Measurements from ENCODE around the gene KRT81.
"Not testable (repeated sequence)": the region's sequence is repeated elsewhere in the genome, so short reads cannot be mapped to it uniquely, and the experiment has no call there.

KRT81 gene

DNA sequence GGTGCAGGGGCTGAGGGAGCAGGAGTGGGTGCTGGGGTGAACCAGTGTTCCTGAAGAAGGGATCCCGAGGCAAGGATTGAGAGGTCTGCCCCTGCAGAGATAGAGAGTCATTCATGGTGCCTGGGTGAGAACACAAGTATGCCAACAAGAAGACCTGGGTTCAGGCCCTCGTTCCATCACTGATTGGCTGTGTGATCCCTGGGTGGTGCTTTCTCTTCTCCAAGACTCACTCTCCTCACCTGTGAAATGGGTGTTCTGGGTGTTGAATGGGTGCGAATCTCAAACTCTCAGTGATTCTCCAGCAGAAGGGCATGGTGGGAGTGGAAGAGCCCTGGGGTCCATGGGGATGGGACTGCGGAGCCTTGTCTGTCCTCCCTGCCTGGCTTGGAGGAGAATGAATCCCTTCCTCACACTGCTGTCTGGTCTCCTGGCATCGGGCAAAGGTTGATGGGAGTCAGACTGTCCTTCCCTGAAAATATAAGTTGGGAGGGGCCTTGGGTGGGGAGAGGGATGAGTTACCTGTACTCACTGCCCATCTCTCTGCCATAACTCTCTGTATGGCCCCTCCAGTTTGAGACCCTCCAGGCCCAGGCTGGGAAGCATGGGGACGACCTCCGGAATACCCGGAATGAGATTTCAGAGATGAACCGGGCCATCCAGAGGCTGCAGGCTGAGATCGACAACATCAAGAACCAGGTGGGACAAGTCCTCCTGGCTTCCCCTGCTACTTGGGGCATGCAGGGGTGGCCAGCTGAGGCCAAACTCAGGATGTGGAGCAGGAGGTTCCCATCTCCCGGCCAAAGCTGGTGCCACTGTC, 48.7 kb downstream of the KRT81 start:
- no peak for DNase-seq (ENCODE audit: low spot score)
- CTCF ChIA-PET, result interaction anchor here (0.6 kb wide), 1 partner anchor 27 kb away, joined by 3 read pairs; no protein-coding TSS in a partner anchor
- POLR2A ChIA-PET (ENCODE audit: low non-redundant PET), result no interaction called here

DNA sequence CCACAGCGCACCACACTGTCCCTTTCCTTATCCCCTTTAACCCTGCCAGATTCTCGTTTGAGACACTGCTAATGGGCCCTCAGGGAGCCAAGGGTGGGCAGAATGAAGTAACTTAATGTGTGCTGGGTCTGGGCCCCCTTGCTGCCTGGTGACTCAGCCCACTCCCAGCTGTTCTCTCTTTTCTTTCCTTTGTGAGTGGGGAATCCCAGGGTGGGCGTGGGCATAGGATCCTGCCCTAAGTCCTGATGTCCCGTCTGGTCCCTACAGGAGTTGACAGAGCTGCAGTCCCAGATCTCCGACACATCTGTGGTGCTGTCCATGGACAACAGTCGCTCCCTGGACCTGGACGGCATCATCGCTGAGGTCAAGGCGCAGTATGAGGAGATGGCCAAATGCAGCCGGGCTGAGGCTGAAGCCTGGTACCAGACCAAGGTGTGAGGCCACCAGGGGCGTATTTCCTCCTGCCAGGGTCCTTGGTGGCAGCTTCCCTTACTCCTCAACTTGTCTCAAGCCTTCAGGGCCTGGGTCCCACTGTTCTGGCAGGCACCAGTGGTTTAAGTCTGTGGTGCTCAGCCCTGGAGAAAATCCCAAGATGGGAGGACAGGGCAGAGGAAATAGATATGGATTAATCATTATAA, 50.0 kb downstream of the KRT81 start:
- H3K27ac ChIP-seq, result peak overlapping the region; percentile 100
- TF ChIP-seq, protein P1, sequence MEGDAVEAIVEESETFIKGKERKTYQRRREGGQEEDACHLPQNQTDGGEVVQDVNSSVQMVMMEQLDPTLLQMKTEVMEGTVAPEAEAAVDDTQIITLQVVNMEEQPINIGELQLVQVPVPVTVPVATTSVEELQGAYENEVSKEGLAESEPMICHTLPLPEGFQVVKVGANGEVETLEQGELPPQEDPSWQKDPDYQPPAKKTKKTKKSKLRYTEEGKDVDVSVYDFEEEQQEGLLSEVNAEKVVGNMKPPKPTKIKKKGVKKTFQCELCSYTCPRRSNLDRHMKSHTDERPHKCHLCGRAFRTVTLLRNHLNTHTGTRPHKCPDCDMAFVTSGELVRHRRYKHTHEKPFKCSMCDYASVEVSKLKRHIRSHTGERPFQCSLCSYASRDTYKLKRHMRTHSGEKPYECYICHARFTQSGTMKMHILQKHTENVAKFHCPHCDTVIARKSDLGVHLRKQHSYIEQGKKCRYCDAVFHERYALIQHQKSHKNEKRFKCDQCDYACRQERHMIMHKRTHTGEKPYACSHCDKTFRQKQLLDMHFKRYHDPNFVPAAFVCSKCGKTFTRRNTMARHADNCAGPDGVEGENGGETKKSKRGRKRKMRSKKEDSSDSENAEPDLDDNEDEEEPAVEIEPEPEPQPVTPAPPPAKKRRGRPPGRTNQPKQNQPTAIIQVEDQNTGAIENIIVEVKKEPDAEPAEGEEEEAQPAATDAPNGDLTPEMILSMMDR (conservative IDR thresholded peaks at IDR 0.05; ENCODE audit: low read depth), result no peak
- no peak for DNase-seq (ENCODE audit: low spot score)
- POLR2A ChIA-PET (ENCODE audit: low non-redundant PET), result no interaction called here
- CTCF ChIA-PET, result interaction anchor here (0.6 kb wide), 1 partner anchor 103 kb away, joined by 4 read pairs; no protein-coding TSS in a partner anchor

More for the DNA sequence above, 48.7 kb downstream of the KRT81 start:
- H3K27ac ChIP-seq, result peak overlapping the region; percentile 100
- TF ChIP-seq, protein P1 (conservative IDR thresholded peaks at IDR 0.05; ENCODE audit: low read depth), result no peak

DNA sequence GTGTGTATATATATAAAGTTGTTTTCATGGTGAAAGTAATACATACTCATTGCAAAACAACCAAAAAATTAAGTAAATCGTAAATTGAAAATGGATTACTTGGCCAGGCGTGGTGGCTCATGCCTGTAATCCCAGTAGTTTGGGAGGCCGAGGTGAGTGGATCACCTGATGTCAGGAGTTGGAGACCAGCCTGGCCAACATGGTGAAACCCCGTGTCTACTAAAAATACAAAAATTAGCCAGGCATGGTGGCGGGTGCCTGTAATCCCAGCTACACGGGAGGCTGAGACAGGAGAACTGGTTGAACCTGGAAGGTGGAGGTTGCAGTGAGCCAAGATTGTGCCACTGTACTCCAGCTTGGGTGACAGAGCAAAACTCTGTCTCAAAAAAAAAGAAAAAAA, 51.1 kb downstream of the KRT81 start:
- DNase-seq (ENCODE audit: low spot score); POLR2A ChIA-PET (ENCODE audit: low non-redundant PET); CTCF ChIA-PET: not testable (repeated sequence)
- H3K27ac ChIP-seq, result peak overlapping the region; percentile 100

DNA sequence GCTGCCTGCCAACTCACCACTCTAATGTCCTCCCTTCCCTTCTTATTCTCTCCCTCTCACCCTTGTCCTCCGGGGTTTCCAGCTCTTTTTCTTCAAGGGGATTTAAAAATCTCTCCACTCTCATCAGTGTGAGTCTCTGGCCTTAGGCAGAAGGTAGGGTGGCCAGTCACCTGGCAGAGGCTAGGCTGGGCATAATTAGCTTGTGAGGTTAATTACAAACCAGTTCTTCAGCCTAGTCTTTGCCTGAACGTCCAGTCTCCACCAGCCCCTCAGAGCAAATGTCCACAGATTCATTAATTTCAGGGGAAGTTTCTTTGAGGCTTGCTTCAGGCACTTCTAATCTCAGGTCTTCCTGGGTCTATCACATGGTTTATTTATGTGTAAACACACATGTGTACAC, 51.6 kb downstream of the KRT81 start:
- ChIA-PET CTCF (no interaction called here), POLR2A (ENCODE audit: low non-redundant PET) (no interaction called here)
- TF ChIP-seq, protein P1 (conservative IDR thresholded peaks at IDR 0.05; ENCODE audit: low read depth), result no peak
- no peak for DNase-seq (ENCODE audit: low spot score)
- H3K27ac ChIP-seq, result peak overlapping the region; percentile 100

DNA sequence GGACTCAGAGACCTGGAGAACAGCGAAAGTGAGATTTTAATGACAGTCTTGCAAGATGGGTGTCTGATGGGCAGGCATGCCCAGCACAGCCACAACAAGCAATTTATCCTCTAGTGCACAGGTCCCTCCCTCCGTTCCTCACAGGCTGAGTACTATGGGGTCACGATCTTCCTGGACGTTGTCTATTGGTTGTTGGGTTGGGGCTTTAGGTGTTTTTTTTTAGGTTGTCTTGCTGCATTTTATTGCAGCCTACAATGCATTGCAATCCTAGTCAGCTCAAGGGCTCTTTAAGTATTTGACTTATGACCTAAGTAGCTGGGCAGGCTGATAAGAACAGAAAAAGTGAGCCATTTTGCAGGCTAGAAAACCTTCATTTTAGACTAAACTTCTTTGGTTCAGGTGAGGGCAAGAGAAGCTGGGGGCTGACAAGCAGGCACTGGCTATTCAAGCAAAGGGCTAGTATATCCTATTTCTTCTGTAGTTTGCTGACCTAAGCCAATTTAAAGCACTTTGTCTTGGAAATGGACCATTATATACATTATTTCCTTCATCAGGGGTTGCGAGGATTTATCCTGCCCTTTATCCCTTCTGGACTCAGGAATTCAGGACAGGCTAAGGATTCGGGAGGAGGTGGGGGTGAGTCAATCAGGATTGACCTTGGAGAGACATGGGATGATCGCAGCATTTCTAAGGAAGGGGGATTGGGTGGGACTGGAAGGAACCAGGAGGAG, 52.3 kb downstream of the KRT81 start:
- DNase-seq (ENCODE audit: low spot score), result no peak
- POLR2A ChIA-PET (ENCODE audit: low non-redundant PET), result no interaction called here

DNA sequence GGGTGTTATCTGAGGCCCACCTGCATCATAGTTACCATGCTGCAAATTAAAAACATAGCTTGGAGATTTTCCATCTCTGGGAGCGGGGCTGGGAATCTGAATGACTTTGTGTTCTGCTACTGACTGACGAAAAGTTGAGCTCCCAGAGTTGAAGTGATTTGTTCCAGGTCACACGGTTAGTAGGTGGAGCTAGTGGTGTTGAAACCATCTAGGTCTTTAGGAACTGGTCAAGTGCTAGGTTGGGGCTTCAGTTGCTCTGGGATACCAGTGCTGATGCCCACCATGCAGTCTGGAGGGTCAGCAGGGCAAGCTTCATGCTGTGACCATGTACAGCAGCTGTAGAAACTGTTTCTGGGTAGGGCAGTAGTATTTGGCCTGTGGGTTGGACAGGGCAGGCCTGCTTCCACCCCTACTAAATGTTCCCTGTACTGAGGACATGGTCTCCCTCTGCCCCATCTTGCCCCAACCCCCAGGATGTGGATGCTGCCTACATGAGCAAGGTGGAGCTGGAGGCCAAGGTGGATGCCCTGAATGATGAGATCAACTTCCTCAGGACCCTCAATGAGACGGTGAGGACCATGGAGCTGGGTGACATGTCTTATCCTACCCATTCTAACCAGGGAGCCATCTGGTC, 53.0 kb downstream of the KRT81 start:
- TF ChIP-seq, protein P1 (conservative IDR thresholded peaks at IDR 0.05; ENCODE audit: low read depth), result no peak
- CTCF ChIA-PET, result interaction anchor here (0.7 to 1.4 kb wide), 3 partner anchors 25 to 641 kb away, joined by 3 to 4 read pairs (median 3); no protein-coding TSS in a partner anchor
- peak overlapping the region; percentile 100 for H3K27ac ChIP-seq
- DNase-seq (ENCODE audit: low spot score), result no peak
- POLR2A ChIA-PET (ENCODE audit: low non-redundant PET), result interaction anchor here (0.5 to 0.6 kb wide), 3 partner anchors 83 to 299 kb away, joined by 3 to 6 read pairs (median 4); no protein-coding TSS in a partner anchor

More for the DNA sequence above, 52.3 kb downstream of the KRT81 start:
- peak overlapping the region; percentile 100 for H3K27ac ChIP-seq
- TF ChIP-seq, protein P1 (conservative IDR thresholded peaks at IDR 0.05; ENCODE audit: low read depth), result no peak
- CTCF ChIA-PET, result interaction anchor here (1.3 to 1.4 kb wide), 2 partner anchors 26 to 83 kb away, joined by 3 to 4 read pairs; no protein-coding TSS in a partner anchor
